HG03354 (cell line): Measurements from ENCODE around the gene SLC27A2.

ENCODE experiments used
- ATAC-seq: cut with Tn5 transposase; IDR thresholded peaks from one replicate; pipeline ENCODE4 v1.9.1; 2021; ENCODE audit warnings: mild to moderate bottlenecking; ENCODE audit not compliant: unreplicated experiment, poor library complexity, severe bottlenecking

Gene SLC27A2

GRCh38 chr15:50257332-50257731 is 75.3 kb downstream of the SLC27A2 start:
- no peak for ATAC-seq

GRCh38 chr15:50257924-50258323 is 75.9 kb downstream of the SLC27A2 start:
- no peak for ATAC-seq

DNA sequence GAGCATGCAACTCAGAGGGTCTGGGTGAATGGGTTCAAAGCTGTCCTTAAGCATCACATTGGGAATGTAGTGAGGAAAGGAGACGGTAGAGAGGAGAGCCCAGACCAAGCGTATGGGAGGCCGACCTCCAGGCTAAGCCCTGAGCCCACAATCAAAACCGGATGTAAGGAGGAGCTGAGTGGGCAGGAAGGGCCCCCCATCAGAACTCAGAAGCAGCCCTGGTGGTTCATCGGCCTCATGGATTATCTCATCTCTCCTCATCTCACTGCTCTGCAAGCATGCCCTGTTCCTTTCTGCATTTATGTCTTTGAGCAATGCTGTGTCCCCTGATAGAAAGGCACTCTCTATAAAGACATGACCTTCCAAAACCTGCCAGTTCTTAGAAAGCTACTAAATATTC is 77.3 kb downstream of the SLC27A2 start:
- ATAC-seq = no peak

- ATAC-seq = peak; percentile 69
These were observed 79.0 kb downstream of the SLC27A2 start for GRCh38 chr15:50260969-50261496.

GRCh38 chr15:50261981-50262380 is 80.0 kb downstream of the SLC27A2 start:
- no peak for ATAC-seq

DNA sequence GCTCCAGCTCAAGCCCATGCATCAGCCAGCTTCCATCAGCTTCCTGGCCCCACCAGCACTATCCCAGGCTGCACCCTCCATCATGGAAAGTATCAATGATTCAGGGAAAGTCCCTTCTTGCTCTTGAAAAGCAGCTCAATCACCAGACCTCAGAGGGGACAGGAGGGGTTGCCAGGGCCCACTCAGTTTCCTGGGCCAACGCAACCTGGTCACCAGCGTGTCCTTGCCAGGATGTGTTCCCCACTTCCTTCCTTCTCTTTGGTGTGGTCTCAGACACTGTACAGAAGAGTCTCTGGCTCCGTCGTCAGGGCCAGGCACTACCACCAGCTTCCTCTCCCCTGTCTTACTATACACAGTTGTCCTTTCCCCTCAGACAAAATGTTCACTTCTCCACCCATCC is 80.5 kb downstream of the SLC27A2 start:
- ATAC-seq = no peak

DNA sequence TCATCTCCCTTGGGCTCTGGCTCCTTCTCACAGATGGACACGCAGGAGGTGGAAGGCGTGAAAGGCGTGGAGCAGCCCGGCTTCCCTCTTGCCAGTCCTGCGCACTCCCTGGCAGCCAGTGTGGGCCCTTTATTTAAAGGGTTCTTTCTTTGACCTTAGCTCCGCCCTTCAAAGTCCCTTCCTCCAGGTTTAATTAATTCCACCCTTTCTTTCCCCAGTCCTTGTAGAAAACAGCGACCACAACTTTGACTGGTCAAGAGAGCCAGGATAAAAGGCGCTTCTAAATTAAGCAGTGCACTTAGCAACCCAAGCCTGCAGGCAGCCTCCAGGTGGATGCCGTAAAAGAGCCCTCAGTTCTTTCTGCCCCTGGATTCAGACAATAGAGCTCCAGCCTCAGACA is 83.6 kb downstream of the SLC27A2 start, which contains the start of gene HDC:
TSS of gene HDC (minus strand) at position 107 of the 400 bp plus-strand sequence. CDS start at position 4, 103 bp downstream.
- ATAC-seq = no peak

GRCh38 chr15:50267577-50267976 is 85.6 kb downstream of the SLC27A2 start:
- ATAC-seq = no peak

DNA sequence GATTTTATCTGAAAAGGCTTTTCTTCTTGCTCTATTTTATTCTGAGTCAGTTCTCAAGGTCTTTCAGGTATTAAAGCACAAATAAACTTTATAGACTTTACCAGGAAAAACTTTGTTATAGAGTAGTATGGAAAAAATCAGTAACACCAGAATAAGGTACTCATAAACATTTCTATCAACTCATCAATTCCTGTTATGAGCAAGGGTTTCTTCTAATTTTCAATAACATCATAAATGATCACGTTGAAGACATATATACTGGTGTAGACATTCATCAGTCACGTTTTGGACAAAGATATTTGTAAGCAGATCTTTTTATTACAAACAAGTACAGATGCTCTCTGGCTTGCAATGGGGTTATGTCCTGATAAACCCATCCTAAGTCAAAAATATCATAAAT is 93.1 kb downstream of the SLC27A2 start:
- ATAC-seq = no peak

DNA sequence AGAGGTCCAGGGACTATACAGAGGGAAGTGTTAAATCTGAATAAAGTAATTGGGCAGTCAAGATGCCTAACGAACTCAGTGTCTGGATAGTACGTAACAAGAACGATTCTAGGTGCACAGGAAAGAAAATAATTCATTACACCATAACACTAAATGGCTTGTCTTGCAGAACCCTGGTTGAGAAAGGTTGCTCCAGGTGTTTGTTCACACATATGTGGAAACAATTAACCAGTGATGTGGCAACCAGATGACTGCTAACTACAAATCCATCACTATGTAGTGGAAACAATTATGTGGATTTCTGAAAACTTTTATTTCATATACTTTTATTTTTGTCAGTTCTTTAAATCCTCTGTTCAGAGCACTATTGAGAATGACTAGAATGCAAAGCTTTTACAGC is 93.9 kb downstream of the SLC27A2 start:
- no peak for ATAC-seq

DNA sequence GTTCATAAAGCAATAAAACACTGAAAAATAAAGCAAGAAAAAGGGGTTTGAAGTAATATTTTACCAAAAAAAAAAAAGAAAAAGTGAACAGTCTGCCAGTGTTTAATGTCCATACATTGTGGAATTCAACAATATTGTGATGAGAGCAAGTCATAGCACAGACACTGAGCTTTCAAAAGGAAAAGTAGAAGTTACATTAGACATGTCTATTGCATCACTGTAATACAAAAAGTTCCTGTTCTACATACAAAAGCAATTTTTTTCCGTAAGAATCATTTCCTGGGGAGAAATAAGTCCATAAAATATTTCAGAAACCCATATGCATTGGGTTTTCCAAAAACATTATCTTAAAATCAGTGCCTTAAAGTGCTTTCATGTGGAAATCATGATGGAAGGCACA is 95.4 kb downstream of the SLC27A2 start:
- ATAC-seq = no peak

DNA sequence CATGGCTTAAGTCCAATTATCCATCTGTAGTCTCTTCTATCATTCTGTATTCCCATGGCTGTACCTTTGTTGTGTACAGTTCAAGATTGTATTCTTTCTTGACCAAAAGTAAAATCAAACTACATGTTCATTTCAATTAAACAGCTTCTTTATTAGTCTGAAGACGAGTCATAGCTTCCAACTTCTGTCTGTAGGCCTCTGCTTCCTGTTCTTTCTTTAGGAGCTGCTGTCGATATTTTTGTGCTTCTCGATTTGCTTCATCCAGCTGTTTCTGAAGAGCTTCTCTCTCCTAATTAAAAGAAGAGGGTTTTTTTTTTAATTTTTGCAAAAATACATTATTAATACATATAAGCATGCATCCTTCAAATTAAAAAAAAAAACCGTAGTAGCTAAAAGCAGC is 96.5 kb downstream of the SLC27A2 start:
- ATAC-seq = no peak

DNA sequence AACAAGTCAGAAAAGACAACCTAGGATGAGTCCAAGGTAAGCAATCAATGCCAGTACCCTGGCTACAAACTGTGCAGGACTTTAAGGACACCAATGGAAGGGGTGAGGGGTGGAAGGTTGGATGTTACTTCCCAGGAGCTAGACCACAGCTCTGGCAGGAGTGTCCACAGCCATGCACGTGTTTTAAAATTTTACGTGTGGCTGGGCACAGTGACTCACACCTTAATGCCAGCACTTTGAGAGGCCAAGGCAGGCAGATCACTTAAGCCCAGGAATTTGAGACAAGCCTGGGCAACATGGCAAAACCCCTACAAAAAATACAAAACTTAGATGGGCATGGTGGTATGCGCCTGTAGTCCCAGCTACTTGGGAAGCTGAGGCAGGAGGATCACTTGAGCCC is 98.3 kb downstream of the SLC27A2 start:
- no peak for ATAC-seq

DNA sequence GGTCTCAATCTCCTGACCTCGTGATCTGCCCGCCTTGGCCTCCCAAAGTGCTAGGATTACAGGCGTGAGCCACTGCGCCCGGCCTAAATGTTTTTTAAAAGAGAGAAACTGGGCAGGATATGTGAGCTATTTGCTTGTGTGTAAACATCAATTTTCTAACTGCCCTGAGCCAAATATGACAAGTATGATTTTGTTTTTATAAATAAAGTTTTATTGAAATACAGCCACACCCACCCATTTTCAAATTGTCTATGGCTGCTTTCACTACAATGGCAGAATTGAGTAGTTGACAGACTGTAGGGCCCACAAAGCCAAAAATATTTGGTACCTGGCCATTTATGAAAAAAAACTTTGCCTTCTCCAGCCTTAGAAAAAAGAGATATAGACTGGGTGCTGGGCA is 99.4 kb downstream of the SLC27A2 start:
- no peak for ATAC-seq
